Measurements from ENCODE around the gene MXRA8. TPM values are rescaled to one million over a fixed set of nuclear protein-coding genes. Genes with fewer than 3 reads are reported as not detected.

Gene MXRA8
- total RNA-seq, 2 experiments from 2014 or later = 0.92 to 0.98 TPM

DNA sequence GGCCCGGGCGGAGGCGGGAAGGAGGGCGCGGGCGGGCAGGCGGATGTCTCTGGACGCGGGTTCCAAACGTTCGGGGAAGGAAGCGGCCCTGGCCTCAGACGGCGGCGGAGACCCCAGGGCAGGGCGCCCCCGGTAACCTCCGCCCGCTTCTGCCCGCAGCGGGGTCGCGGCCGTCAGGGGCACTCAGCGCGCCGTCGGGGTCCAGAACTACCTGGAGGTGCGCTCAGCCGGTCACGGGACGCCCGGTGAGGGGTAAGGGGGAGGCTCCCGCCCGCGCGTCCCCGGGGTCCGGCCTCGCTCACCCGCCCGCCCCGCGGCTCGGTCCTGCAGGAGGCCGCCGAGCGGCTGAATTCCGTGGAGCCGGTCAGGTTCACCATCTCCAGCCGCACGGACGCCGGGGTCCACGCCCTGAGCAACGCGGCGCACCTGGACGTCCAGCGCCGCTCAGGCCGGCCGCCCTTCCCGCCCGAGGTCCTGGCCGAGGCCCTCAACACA is 49.6 kb downstream of the MXRA8 start:
- Mint-ChIP-seq H3K4me1 (ENCODE audit: low read depth) (peaks cover 23% of the 10 kb centered on the region), H3K36me3 (ENCODE audit: low read depth) (peaks cover 15% of the 10 kb centered on the region), H3K27me3 (no peaks in the 10 kb centered on the region), H3K27ac (peak overlapping the region; percentile 82), H3K9me3 (no peaks in the 10 kb centered on the region), H3K4me3 (peak overlapping the region; percentile 79)
- no peak for ATAC-seq
- ChIA-PET POLR2A (interaction anchor here (1.7 kb wide), 1 partner anchor 11 kb away, joined by 9 read pairs; no protein-coding TSS in a partner anchor), CTCF (interaction anchor here (1.0 to 1.6 kb wide), 2 partner anchors 19 to 93 kb away, joined by 3 to 4 read pairs; no protein-coding TSS in a partner anchor)
- intact Hi-C loops (cut with micrococcal nuclease) = no loop called here
- no peak for DNase-seq
- TF ChIP-seq, protein P1, sequence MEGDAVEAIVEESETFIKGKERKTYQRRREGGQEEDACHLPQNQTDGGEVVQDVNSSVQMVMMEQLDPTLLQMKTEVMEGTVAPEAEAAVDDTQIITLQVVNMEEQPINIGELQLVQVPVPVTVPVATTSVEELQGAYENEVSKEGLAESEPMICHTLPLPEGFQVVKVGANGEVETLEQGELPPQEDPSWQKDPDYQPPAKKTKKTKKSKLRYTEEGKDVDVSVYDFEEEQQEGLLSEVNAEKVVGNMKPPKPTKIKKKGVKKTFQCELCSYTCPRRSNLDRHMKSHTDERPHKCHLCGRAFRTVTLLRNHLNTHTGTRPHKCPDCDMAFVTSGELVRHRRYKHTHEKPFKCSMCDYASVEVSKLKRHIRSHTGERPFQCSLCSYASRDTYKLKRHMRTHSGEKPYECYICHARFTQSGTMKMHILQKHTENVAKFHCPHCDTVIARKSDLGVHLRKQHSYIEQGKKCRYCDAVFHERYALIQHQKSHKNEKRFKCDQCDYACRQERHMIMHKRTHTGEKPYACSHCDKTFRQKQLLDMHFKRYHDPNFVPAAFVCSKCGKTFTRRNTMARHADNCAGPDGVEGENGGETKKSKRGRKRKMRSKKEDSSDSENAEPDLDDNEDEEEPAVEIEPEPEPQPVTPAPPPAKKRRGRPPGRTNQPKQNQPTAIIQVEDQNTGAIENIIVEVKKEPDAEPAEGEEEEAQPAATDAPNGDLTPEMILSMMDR (IDR thresholded peaks at IDR 0.05) = no peak

DNA sequence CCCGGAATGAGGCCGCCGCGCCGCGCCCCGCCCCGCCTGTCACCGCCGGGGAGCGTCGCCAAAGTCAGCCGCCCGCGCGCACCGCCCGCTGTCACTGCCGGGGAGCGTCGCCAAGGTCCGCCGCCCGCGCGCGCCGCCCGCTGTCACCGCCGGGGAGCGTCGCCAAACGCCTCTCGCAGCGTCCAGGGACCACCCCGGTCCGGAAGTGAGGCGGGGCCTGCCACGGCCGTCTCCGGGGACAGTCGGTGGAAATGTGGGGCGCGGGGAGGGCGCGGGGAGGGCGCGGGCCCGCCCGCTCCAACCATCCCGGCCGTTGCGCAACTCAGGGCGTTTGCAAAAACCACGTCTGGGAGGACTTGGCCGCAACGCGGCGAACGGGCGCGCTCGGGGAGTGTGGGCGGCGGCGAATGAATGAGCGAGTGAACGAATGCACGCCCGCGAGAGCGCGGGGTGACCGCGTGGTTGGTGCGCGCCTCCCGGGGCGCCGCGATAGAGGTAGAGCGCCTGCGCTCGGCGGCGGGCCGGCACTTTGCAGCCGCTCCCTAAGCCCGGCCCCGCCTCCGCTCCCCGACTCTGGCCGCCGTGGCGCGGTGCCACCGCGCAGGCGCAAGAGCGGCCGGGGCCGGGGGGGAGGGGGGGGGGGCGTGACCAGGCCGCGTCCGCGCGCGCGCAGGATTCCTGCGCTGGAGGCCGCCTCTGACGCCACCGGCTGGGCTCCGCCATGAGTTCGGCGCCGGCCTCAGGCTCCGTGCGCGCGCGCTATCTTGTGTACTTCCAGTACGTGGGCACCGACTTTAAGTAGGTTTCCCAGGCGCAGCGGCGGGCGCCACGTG is 50.2 kb downstream of the MXRA8 start, which contains the start of the genes ACAP3 and PUSL1:
ACAP3 (minus strand) TSS at position 8 of the 833 bp plus-strand sequence. CDS start 115 bp downstream, outside the sequence.
PUSL1 (plus strand) TSS at position 675 of the 833 bp plus-strand sequence; CDS start at position 722, 47 bp downstream.
- H3K9me3 Mint-ChIP-seq = no peaks in the 10 kb centered on the region
- ChIA-PET CTCF (no interaction called here), POLR2A (no interaction called here)
- intact Hi-C loops (cut with micrococcal nuclease) = no loop called here
- H3K27ac Mint-ChIP-seq = peak within 1 kb of the TSS; percentile 88
- peak; percentile 90 for DNase-seq
- peaks cover 9% of the 10 kb centered on the region for H3K36me3 Mint-ChIP-seq (ENCODE audit: low read depth)
- ATAC-seq = peak; percentile 72
- peak within 1 kb of the TSS; percentile 80 for H3K4me3 Mint-ChIP-seq
- H3K4me1 Mint-ChIP-seq (ENCODE audit: low read depth) = peaks cover 25% of the 10 kb centered on the region
- H3K27me3 Mint-ChIP-seq = no peaks in the 10 kb centered on the region
- TF ChIP-seq, protein P1 (IDR thresholded peaks at IDR 0.05) = no peak

DNA sequence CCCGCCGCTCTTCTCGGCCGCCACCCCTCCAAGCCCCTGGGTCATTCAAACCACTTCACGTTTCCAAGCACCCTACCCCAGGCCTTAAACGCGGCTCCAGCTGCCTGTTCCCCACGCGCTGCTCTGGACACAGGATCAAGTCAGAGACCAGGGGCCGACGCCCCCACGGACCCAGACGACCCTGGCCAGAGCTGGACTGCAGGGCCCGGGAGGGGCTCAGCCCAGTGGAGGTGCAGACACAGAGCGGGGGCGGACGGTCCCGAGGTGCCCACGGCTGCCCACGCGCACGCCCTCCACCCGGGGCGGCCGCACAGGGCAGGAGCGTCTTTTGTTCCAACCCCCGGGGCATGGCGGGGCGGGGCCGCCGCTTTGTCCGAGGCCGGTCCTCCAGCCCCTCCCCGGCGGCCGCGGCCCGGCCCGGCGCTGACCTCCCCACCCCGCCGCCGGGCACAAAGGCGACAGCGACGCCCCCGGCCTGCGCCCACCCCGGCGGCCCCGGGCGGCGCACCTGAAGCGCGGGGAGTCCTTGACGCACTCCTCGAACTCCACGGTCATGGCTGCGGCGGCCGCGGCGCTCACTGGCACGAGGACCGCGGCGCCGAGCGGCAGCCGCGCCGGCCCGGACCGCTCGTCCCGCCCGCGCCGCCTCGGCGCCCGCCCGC is 51.0 kb downstream of the MXRA8 start:
- intact Hi-C loops (cut with micrococcal nuclease) = no loop called here
- peaks cover 25% of the 10 kb centered on the region for H3K4me1 Mint-ChIP-seq (ENCODE audit: low read depth)
- ChIA-PET CTCF (no interaction called here), POLR2A (no interaction called here)
- peaks cover 4% of the 10 kb centered on the region for H3K36me3 Mint-ChIP-seq (ENCODE audit: low read depth)
- ATAC-seq = no peak
- no peak for DNase-seq
- no peaks in the 10 kb centered on the region for H3K27me3 Mint-ChIP-seq
- TF ChIP-seq, protein P1 (IDR thresholded peaks at IDR 0.05) = no peak
- H3K27ac Mint-ChIP-seq = peak overlapping the region; percentile 39
- peak overlapping the region; percentile 80 for H3K4me3 Mint-ChIP-seq
- H3K9me3 Mint-ChIP-seq = no peaks in the 10 kb centered on the region

DNA sequence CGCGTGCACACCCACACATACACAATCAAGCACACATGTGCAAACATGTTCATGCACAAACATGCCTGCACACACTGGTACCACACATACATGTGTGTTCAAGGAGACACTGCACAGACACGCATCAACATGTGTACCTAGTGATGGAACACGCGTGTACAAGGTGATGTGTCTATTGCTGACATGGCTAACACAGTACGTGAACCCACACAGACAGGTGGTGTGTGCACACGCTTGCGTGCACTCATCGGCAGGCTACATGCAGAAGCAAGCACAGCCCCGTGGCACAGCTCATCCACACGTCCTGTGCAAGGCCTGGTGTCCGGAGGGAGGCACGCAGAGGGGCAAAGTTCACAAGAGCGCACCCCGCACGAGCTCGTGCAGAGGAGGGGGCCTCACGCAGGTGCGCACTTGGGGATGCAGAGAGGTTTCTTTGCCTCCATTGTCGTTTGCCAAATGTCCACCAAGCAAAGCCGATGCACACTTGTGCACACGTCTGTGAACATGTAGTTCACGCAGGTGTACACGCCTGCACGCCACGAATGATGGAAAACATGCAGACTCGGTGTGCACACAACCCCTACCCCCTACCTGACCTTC is 51.6 kb downstream of the MXRA8 start:
- Mint-ChIP-seq H3K36me3 (ENCODE audit: low read depth) (peaks cover 4% of the 10 kb centered on the region), H3K27me3 (no peaks in the 10 kb centered on the region), H3K9me3 (no peaks in the 10 kb centered on the region), H3K4me3 (peak overlapping the region; percentile 80), H3K27ac (peak overlapping the region; percentile 39), H3K4me1 (ENCODE audit: low read depth) (peaks cover 25% of the 10 kb centered on the region)
- DNase-seq (peak; percentile 20), ATAC-seq (no peak)
- intact Hi-C loops (cut with micrococcal nuclease) = no loop called here
- ChIA-PET POLR2A (no interaction called here), CTCF (no interaction called here)
- TF ChIP-seq, protein P1 (IDR thresholded peaks at IDR 0.05) = no peak
